T-helper 9 cell (primary cell): Measurements from ENCODE around the gene GPR160.

Experiments used
- DNase-seq: peaks from one replicate; pipeline ENCODE4 v3.0.0-alpha.2; 2020

Gene GPR160

GRCh38 chr3:170128259-170128976, 90.6 kb downstream of the GPR160 start:
- no peak for DNase-seq

- no peak for DNase-seq
These were observed 91.2 kb downstream of the GPR160 start for GRCh38 chr3:170128977-170129431.

- DNase-seq, result no peak
These were observed 92.7 kb downstream of the GPR160 start for GRCh38 chr3:170130532-170130931.

GRCh38 chr3:170132335-170132734, 94.5 kb downstream of the GPR160 start:
- DNase-seq, result no peak
